Right ventricle myocardium inferior (tissue), 1 donor: ENCODE measurements around the gene SMYD3. TPM values are rescaled to one million over a fixed set of nuclear protein-coding genes. Genes with fewer than 3 reads are reported as not detected.

Experiments
- ATAC-seq: fragments of 200-7000 bp; cut with Tn5 transposase; one replicate; pipeline ENCODE4 v1.9.1; 2020; ENCODE audit warnings: mild to moderate bottlenecking, moderate library complexity
- DNase-seq: peaks from one replicate; pipeline ENCODE4 v3.0.0; 2021; ENCODE audit errors: missing footprints
- intact Hi-C: fragments of 100-400 bp; cut with DNase I; formaldehyde crosslinking; loops from one replicate; pipeline ENCODE4 v1.11.0; 2022
- total RNA-seq: library from RNA; stranded (reverse); fragmentation: NEBNext Ultra II Directional; extraction: Animal tissue kit (Norgen Biotek cat#: 25700); gene quantifications from one replicate; pipeline ENCODE4 v1.2.1, GENCODE V29; 2021
- donor health status: DM: no; HTN: yes; CAD: no; lungs with severe emphysema.

The SMYD3 gene
- total RNA-seq, 1 donor from 2014 or later: 8.8 TPM

- intact Hi-C loops: no loop called here
- ATAC-seq (no peak), DNase-seq (no peak)
These were observed 78.4 kb downstream of the SMYD3 start for GRCh38 chr1:246428542-246429308.

GRCh38 chr1:246427611-246428010 is 79.5 kb downstream of the SMYD3 start:
- ATAC-seq (no peak), DNase-seq (no peak)
- intact Hi-C loops: no loop called here

GRCh38 chr1:246425895-246426294 is 81.2 kb downstream of the SMYD3 start:
- DNase-seq: no peak
- intact Hi-C loops: no loop called here
- ATAC-seq: no peak

- intact Hi-C loops: no loop called here
- no peak for ATAC-seq
- DNase-seq: no peak
These were observed 81.8 kb downstream of the SMYD3 start for GRCh38 chr1:246425139-246425794.

GRCh38 chr1:246420300-246420699 is 86.8 kb downstream of the SMYD3 start:
- ATAC-seq (no peak), DNase-seq (no peak)
- intact Hi-C loops: no loop called here

GRCh38 chr1:246418565-246419312 is 88.3 kb downstream of the SMYD3 start:
- DNase-seq (no peak), ATAC-seq (no peak)
- intact Hi-C loops: no loop called here

GRCh38 chr1:246417813-246418564 is 89.1 kb downstream of the SMYD3 start:
- ATAC-seq (no peak), DNase-seq (no peak)
- intact Hi-C loops: no loop called here

GRCh38 chr1:246417152-246417812 is 89.8 kb downstream of the SMYD3 start:
- intact Hi-C loops: no loop called here
- ATAC-seq (no peak), DNase-seq (no peak)

GRCh38 chr1:246416261-246416660 is 90.8 kb downstream of the SMYD3 start:
- intact Hi-C loops: no loop called here
- DNase-seq (no peak), ATAC-seq (no peak)

- DNase-seq (no peak), ATAC-seq (no peak)
- intact Hi-C loops: no loop called here
These were observed 92.1 kb downstream of the SMYD3 start for GRCh38 chr1:246415028-246415427.

GRCh38 chr1:246413430-246413829 is 93.6 kb downstream of the SMYD3 start:
- ATAC-seq (no peak), DNase-seq (no peak)
- intact Hi-C loops: no loop called here

- DNase-seq: no peak
- intact Hi-C loops: no loop called here
- no peak for ATAC-seq
These were observed 103.0 kb downstream of the SMYD3 start for GRCh38 chr1:246404078-246404477.

- no peak for DNase-seq
- intact Hi-C loops: no loop called here
- ATAC-seq: no peak
These were observed 108.8 kb downstream of the SMYD3 start for GRCh38 chr1:246398126-246398813.

- no peak for DNase-seq
- ATAC-seq: no peak
- intact Hi-C loops: no loop called here
These were observed 110.0 kb downstream of the SMYD3 start for GRCh38 chr1:246397046-246397445.

GRCh38 chr1:246396322-246396721 is 110.8 kb downstream of the SMYD3 start:
- intact Hi-C loops: no loop called here
- ATAC-seq (no peak), DNase-seq (no peak)

- ATAC-seq: no peak
- DNase-seq: no peak
- intact Hi-C loops: no loop called here
These were observed 113.0 kb downstream of the SMYD3 start for GRCh38 chr1:246394121-246394520.

- intact Hi-C loops: no loop called here
- DNase-seq (no peak), ATAC-seq (no peak)
These were observed 116.2 kb downstream of the SMYD3 start for GRCh38 chr1:246390855-246391254.

GRCh38 chr1:246384616-246385015 is 122.5 kb downstream of the SMYD3 start:
- intact Hi-C loops: no loop called here
- no peak for ATAC-seq
- DNase-seq: no peak
